ENCODE data around the gene HOXB8. TPM values are rescaled to one million over a fixed set of nuclear protein-coding genes. Genes with fewer than 3 reads are reported as not detected.

HOXB8 gene
- polyA plus RNA-seq, 1 donor from 2014 or later = not detected

GRCh38 chr17:48621410-48622392 is 6.6 kb upstream of the HOXB8 start:
- H3F3A ChIP-seq (ENCODE audit: insufficient read depth, low read length, poor library complexity, severe bottlenecking) = no peaks in the 10 kb centered on the region
- peaks cover 100% of the 10 kb centered on the region for H3K27me3 ChIP-seq (ENCODE audit: insufficient read depth, low read depth, low read length)
- no peaks in the 10 kb centered on the region for H3K36me3 ChIP-seq (ENCODE audit: insufficient read depth, low read length)
- H3K79me2 ChIP-seq (replicated peaks; ENCODE audit: insufficient read depth, low read length) = no peaks in the 10 kb centered on the region
- peak; percentile 40 for TF ChIP-seq EZH2 (IDR thresholded peaks at IDR 0.05; ENCODE audit: borderline replicate concordance, insufficient read depth, low read length, poor library complexity, severe bottlenecking)
- TF ChIP-seq SMC3 (conservative IDR thresholded peaks at IDR 0.05; ENCODE audit: poor library complexity) = no peak
- no peaks in the 10 kb centered on the region for H4K20me1 ChIP-seq (ENCODE audit: insufficient read depth)
- H3K4me2 ChIP-seq (ENCODE audit: low read length) = no peak overlapping the region
- no peak overlapping the region for H3K27ac ChIP-seq (ENCODE audit: low read length)
- no peak overlapping the region for H3K9ac ChIP-seq (ENCODE audit: low read length)
- H3K9me2 ChIP-seq (ENCODE audit: insufficient read depth, low read length) = no peaks in the 10 kb centered on the region
- H3K9me3 ChIP-seq (ENCODE audit: low read length) = peaks cover 8% of the 10 kb centered on the region
- H3K4me3 ChIP-seq (ENCODE audit: low read length) = no peak overlapping the region
- no peak overlapping the region for H2AFZ ChIP-seq (ENCODE audit: low read depth, low read length)

DNA sequence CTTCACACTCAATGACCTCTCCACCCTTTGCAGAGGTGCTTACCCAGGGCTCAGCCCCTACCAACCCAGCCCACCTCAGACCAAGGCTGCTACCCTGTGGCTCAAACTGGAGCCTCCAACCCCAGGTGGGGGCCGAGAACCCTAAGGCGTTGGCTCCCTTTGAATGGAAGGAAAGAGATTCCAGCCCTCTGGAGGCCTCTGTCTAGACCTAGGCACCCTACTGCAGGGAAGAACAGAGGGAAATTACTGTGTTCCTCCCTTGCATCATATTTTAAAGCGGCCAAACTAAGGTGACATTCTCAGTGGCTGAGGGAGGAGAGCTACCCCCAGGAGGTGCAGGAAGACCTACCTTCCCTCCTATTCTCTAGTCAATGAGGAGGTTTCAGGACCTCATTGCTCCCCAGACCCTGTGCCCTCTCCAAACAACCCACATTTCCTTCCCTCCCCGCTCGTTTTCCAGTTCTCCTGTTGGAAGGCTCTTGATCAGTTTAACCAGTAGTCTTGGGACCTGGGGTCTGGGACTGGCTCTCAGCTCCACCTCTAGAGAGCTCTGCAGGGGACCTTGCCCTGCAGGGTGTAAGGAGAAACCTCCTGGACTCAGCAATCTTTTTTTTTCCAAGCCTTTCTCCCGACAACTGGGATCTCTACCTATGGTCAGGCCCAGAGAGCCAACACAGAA is 5.5 kb upstream of the HOXB8 start:
- Histone ChIP-seq H3K79me2 (replicated peaks; ENCODE audit: insufficient read depth, low read length) (no peaks in the 10 kb centered on the region), H2AFZ (ENCODE audit: low read depth, low read length) (no peak overlapping the region), H3K36me3 (ENCODE audit: insufficient read depth, low read length) (no peaks in the 10 kb centered on the region), H3F3A (ENCODE audit: insufficient read depth, low read length, poor library complexity, severe bottlenecking) (no peaks in the 10 kb centered on the region), H3K9me2 (ENCODE audit: insufficient read depth, low read length) (no peaks in the 10 kb centered on the region), H3K9me3 (ENCODE audit: low read length) (peaks cover 8% of the 10 kb centered on the region), H3K9ac (ENCODE audit: low read length) (no peak overlapping the region), H3K27ac (ENCODE audit: low read length) (no peak overlapping the region), H3K4me3 (ENCODE audit: low read length) (no peak overlapping the region), H3K4me2 (ENCODE audit: low read length) (no peak overlapping the region), H3K27me3 (ENCODE audit: insufficient read depth, low read depth, low read length) (peaks cover 100% of the 10 kb centered on the region), H4K20me1 (ENCODE audit: insufficient read depth) (no peaks in the 10 kb centered on the region)
- TF ChIP-seq RAD21 (conservative IDR thresholded peaks at IDR 0.05) = no peak

- Histone ChIP-seq H3K79me2 (replicated peaks; ENCODE audit: insufficient read depth, low read length) (no peaks in the 10 kb centered on the region), H3K27me3 (ENCODE audit: insufficient read depth, low read depth, low read length) (peaks cover 100% of the 10 kb centered on the region), H2AFZ (ENCODE audit: low read depth, low read length) (no peak overlapping the region), H3K4me2 (ENCODE audit: low read length) (no peak overlapping the region), H3K4me3 (ENCODE audit: low read length) (no peak overlapping the region), H3K9me3 (ENCODE audit: low read length) (peaks cover 8% of the 10 kb centered on the region), H3K9ac (ENCODE audit: low read length) (no peak overlapping the region), H4K20me1 (ENCODE audit: insufficient read depth) (no peaks in the 10 kb centered on the region), H3K36me3 (ENCODE audit: insufficient read depth, low read length) (no peaks in the 10 kb centered on the region), H3K27ac (ENCODE audit: low read length) (no peak overlapping the region), H3F3A (ENCODE audit: insufficient read depth, low read length, poor library complexity, severe bottlenecking) (no peaks in the 10 kb centered on the region), H3K9me2 (ENCODE audit: insufficient read depth, low read length) (no peaks in the 10 kb centered on the region)
- no peak for TF ChIP-seq EP300 (conservative IDR thresholded peaks at IDR 0.05; ENCODE audit: poor library complexity, severe bottlenecking)
- TF ChIP-seq, protein P1, sequence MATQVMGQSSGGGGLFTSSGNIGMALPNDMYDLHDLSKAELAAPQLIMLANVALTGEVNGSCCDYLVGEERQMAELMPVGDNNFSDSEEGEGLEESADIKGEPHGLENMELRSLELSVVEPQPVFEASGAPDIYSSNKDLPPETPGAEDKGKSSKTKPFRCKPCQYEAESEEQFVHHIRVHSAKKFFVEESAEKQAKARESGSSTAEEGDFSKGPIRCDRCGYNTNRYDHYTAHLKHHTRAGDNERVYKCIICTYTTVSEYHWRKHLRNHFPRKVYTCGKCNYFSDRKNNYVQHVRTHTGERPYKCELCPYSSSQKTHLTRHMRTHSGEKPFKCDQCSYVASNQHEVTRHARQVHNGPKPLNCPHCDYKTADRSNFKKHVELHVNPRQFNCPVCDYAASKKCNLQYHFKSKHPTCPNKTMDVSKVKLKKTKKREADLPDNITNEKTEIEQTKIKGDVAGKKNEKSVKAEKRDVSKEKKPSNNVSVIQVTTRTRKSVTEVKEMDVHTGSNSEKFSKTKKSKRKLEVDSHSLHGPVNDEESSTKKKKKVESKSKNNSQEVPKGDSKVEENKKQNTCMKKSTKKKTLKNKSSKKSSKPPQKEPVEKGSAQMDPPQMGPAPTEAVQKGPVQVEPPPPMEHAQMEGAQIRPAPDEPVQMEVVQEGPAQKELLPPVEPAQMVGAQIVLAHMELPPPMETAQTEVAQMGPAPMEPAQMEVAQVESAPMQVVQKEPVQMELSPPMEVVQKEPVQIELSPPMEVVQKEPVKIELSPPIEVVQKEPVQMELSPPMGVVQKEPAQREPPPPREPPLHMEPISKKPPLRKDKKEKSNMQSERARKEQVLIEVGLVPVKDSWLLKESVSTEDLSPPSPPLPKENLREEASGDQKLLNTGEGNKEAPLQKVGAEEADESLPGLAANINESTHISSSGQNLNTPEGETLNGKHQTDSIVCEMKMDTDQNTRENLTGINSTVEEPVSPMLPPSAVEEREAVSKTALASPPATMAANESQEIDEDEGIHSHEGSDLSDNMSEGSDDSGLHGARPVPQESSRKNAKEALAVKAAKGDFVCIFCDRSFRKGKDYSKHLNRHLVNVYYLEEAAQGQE (IDR thresholded peaks at IDR 0.05; ENCODE audit: borderline replicate concordance) = no peak
- no peak for TF ChIP-seq POLR2AphosphoS5 (IDR thresholded peaks at IDR 0.05)
- TF ChIP-seq MXI1 (conservative IDR thresholded peaks at IDR 0.05; ENCODE audit: poor library complexity, severe bottlenecking) = no peak
- TF ChIP-seq SMC3 (conservative IDR thresholded peaks at IDR 0.05; ENCODE audit: poor library complexity) = no peak
- TF ChIP-seq TAF1 (IDR thresholded peaks at IDR 0.05; ENCODE audit: low read depth) = no peak
Observed at GRCh38 chr17:48619826-48620449, 4.8 kb upstream of the HOXB8 start.

Data from neural cell (in vitro differentiated cells).